WTC11 (cell line): ENCODE data around the gene AMACR.

ENCODE experiments used
- ETV6 ChIP-seq: sonication (generic); formaldehyde crosslinking; IDR thresholded peaks from 2 replicates; pipeline ENCODE4 v1.8.1; 2022; ENCODE audit warnings: mild to moderate bottlenecking, missing genetic modification reagents
- FOXJ3 ChIP-seq: sonication (generic); formaldehyde crosslinking; IDR thresholded peaks from 2 replicates; pipeline ENCODE4 v1.9.0; 2021; ENCODE audit warnings: missing genetic modification reagents, mild to moderate bottlenecking, borderline replicate concordance
- TEAD1 ChIP-seq: sonication (generic); formaldehyde crosslinking; IDR thresholded peaks from 2 replicates; pipeline ENCODE4 v1.8.0; 2022; ENCODE audit warnings: mild to moderate bottlenecking, missing genetic modification reagents
- ZNF219 ChIP-seq: sonication (generic); formaldehyde crosslinking; IDR thresholded peaks from 2 replicates; pipeline ENCODE4 v1.8.0; 2023; ENCODE audit warnings: missing genetic modification reagents, mild to moderate bottlenecking, borderline replicate concordance
- TF ChIP-seq, protein P1 (sequence below): fragments of 200-600 bp; IDR thresholded peaks from 2 replicates; pipeline ENCODE4 v1.8.0; 2022; ENCODE audit warnings: antibody characterized with exemption
- TF ChIP-seq, protein P2 (sequence below): sonication (generic); formaldehyde crosslinking; IDR thresholded peaks from 2 replicates; pipeline ENCODE4 v1.8.1; 2022; ENCODE audit warnings: mild to moderate bottlenecking, missing genetic modification reagents, moderate library complexity, borderline replicate concordance
- TF ChIP-seq, protein P3 (sequence below): sonication (generic); formaldehyde crosslinking; IDR thresholded peaks from 2 replicates; pipeline ENCODE4 v1.8.1; 2023; ENCODE audit warnings: mild to moderate bottlenecking, missing genetic modification reagents
- TF ChIP-seq, protein P4 (sequence below): sonication (generic); formaldehyde crosslinking; IDR thresholded peaks from 2 replicates; pipeline ENCODE4 v1.8.1; 2022; ENCODE audit warnings: low read depth, missing genetic modification reagents, borderline replicate concordance
- TF ChIP-seq, protein P5 (sequence below): sonication (generic); formaldehyde crosslinking; IDR thresholded peaks from 2 replicates; pipeline ENCODE4 v1.8.1; 2023; ENCODE audit warnings: mild to moderate bottlenecking, missing genetic modification reagents, moderate library complexity
- TF ChIP-seq, protein P6 (sequence below): sonication (generic); formaldehyde crosslinking; IDR thresholded peaks from 2 replicates; pipeline ENCODE4 v1.8.1; 2022; ENCODE audit warnings: low read depth, mild to moderate bottlenecking, moderate library complexity, missing genetic modification reagents, borderline replicate concordance
- TF ChIP-seq, protein P7 (sequence below): sonication (generic); formaldehyde crosslinking; IDR thresholded peaks from 2 replicates; pipeline ENCODE4 v1.8.0; 2022; ENCODE audit warnings: mild to moderate bottlenecking, missing genetic modification reagents

DNA sequence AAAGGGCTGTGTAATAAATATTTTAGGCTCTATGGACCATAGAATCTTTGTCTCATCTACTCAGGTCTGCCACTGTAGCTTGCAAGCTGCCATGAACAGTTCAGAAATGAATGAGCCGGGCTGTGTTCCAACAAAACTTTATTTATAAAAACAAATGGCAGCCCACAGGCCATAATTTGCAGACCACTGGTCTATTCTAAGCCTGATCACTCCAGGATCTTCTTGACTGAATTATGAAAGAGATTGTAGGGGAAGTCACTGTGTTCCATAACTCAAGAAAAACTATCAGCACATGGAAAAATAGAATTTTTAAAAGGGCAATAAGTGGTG, 46.5 kb upstream of the AMACR start:
- TF ChIP-seq, protein P1, sequence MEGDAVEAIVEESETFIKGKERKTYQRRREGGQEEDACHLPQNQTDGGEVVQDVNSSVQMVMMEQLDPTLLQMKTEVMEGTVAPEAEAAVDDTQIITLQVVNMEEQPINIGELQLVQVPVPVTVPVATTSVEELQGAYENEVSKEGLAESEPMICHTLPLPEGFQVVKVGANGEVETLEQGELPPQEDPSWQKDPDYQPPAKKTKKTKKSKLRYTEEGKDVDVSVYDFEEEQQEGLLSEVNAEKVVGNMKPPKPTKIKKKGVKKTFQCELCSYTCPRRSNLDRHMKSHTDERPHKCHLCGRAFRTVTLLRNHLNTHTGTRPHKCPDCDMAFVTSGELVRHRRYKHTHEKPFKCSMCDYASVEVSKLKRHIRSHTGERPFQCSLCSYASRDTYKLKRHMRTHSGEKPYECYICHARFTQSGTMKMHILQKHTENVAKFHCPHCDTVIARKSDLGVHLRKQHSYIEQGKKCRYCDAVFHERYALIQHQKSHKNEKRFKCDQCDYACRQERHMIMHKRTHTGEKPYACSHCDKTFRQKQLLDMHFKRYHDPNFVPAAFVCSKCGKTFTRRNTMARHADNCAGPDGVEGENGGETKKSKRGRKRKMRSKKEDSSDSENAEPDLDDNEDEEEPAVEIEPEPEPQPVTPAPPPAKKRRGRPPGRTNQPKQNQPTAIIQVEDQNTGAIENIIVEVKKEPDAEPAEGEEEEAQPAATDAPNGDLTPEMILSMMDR = no peak
- TF ChIP-seq FOXJ3 = no peak
- TF ChIP-seq, protein P2, sequence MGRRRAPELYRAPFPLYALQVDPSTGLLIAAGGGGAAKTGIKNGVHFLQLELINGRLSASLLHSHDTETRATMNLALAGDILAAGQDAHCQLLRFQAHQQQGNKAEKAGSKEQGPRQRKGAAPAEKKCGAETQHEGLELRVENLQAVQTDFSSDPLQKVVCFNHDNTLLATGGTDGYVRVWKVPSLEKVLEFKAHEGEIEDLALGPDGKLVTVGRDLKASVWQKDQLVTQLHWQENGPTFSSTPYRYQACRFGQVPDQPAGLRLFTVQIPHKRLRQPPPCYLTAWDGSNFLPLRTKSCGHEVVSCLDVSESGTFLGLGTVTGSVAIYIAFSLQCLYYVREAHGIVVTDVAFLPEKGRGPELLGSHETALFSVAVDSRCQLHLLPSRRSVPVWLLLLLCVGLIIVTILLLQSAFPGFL = no peak
- TF ChIP-seq, protein P3, sequence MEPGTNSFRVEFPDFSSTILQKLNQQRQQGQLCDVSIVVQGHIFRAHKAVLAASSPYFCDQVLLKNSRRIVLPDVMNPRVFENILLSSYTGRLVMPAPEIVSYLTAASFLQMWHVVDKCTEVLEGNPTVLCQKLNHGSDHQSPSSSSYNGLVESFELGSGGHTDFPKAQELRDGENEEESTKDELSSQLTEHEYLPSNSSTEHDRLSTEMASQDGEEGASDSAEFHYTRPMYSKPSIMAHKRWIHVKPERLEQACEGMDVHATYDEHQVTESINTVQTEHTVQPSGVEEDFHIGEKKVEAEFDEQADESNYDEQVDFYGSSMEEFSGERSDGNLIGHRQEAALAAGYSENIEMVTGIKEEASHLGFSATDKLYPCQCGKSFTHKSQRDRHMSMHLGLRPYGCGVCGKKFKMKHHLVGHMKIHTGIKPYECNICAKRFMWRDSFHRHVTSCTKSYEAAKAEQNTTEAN (CRISPR knock-in tag) = no peak
- TF ChIP-seq, protein P4, sequence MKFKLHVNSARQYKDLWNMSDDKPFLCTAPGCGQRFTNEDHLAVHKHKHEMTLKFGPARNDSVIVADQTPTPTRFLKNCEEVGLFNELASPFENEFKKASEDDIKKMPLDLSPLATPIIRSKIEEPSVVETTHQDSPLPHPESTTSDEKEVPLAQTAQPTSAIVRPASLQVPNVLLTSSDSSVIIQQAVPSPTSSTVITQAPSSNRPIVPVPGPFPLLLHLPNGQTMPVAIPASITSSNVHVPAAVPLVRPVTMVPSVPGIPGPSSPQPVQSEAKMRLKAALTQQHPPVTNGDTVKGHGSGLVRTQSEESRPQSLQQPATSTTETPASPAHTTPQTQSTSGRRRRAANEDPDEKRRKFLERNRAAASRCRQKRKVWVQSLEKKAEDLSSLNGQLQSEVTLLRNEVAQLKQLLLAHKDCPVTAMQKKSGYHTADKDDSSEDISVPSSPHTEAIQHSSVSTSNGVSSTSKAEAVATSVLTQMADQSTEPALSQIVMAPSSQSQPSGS (CRISPR knock-in tag) = no peak
- TF ChIP-seq, protein P5, sequence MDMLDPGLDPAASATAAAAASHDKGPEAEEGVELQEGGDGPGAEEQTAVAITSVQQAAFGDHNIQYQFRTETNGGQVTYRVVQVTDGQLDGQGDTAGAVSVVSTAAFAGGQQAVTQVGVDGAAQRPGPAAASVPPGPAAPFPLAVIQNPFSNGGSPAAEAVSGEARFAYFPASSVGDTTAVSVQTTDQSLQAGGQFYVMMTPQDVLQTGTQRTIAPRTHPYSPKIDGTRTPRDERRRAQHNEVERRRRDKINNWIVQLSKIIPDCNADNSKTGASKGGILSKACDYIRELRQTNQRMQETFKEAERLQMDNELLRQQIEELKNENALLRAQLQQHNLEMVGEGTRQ (CRISPR knock-in tag) = no peak
- TF ChIP-seq, protein P6, sequence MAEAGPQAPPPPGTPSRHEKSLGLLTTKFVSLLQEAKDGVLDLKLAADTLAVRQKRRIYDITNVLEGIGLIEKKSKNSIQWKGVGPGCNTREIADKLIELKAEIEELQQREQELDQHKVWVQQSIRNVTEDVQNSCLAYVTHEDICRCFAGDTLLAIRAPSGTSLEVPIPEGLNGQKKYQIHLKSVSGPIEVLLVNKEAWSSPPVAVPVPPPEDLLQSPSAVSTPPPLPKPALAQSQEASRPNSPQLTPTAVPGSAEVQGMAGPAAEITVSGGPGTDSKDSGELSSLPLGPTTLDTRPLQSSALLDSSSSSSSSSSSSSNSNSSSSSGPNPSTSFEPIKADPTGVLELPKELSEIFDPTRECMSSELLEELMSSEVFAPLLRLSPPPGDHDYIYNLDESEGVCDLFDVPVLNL (CRISPR knock-in tag) = no peak
- TF ChIP-seq, protein P7, sequence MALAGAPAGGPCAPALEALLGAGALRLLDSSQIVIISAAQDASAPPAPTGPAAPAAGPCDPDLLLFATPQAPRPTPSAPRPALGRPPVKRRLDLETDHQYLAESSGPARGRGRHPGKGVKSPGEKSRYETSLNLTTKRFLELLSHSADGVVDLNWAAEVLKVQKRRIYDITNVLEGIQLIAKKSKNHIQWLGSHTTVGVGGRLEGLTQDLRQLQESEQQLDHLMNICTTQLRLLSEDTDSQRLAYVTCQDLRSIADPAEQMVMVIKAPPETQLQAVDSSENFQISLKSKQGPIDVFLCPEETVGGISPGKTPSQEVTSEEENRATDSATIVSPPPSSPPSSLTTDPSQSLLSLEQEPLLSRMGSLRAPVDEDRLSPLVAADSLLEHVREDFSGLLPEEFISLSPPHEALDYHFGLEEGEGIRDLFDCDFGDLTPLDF (CRISPR knock-in tag) = no peak
- TF ChIP-seq ETV6 (CRISPR knock-in tag) = no peak
- no peak for TF ChIP-seq TEAD1 (CRISPR knock-in tag)
- no peak for TF ChIP-seq ZNF219 (CRISPR knock-in tag)
